ENCODE measurements around the gene THOC6.

The THOC6 gene

GRCh38 chr16:3023669-3024478, at the start of gene THOC6, which contains the start of gene HCFC1R1:
TSS of gene THOC6 (plus strand) at chr16:3024035. CDS start at chr16:3024327, 292 bp downstream.
TSS of gene HCFC1R1 (minus strand) at chr16:3023942. CDS start at chr16:3023941, 1 bp downstream.
- no peak for TF ChIP-seq CTCF (IDR thresholded peaks at IDR 0.05; ENCODE audit: insufficient read depth, low read depth, low read length, missing control alignments)
- DNase-seq (ENCODE audit: low read depth) = peak; percentile 99
- H3K4me3 ChIP-seq (ENCODE audit: low read length) = peak within 1 kb of the TSS; percentile 94

- H3K4me3 ChIP-seq (ENCODE audit: low read length) = no peak overlapping the region
- TF ChIP-seq CTCF (IDR thresholded peaks at IDR 0.05; ENCODE audit: insufficient read depth, low read depth, low read length, missing control alignments) = no peak
- DNase-seq (ENCODE audit: low read depth) = no peak
These were observed 49.3 kb upstream of the THOC6 start for GRCh38 chr16:2974319-2975056.

- no peak for DNase-seq (ENCODE audit: low read depth)
- H3K4me3 ChIP-seq (ENCODE audit: low read length) = no peak overlapping the region
- TF ChIP-seq CTCF (IDR thresholded peaks at IDR 0.05; ENCODE audit: insufficient read depth, low read depth, low read length, missing control alignments) = no peak
These were observed 48.6 kb upstream of the THOC6 start for GRCh38 chr16:2975161-2975795.

- H3K4me3 ChIP-seq (ENCODE audit: low read length) = no peak overlapping the region
- DNase-seq (ENCODE audit: low read depth) = no peak
- no peak for TF ChIP-seq CTCF (IDR thresholded peaks at IDR 0.05; ENCODE audit: insufficient read depth, low read depth, low read length, missing control alignments)
These were observed 47.6 kb upstream of the THOC6 start for GRCh38 chr16:2976201-2976600.

- TF ChIP-seq CTCF (IDR thresholded peaks at IDR 0.05; ENCODE audit: insufficient read depth, low read depth, low read length, missing control alignments) = no peak
- DNase-seq (ENCODE audit: low read depth) = no peak
- H3K4me3 ChIP-seq (ENCODE audit: low read length) = no peak overlapping the region
These were observed 47.2 kb upstream of the THOC6 start for GRCh38 chr16:2976673-2977072.

- DNase-seq (ENCODE audit: low read depth) = no peak
- no peak overlapping the region for H3K4me3 ChIP-seq (ENCODE audit: low read length)
- TF ChIP-seq CTCF (IDR thresholded peaks at IDR 0.05; ENCODE audit: insufficient read depth, low read depth, low read length, missing control alignments) = no peak
These were observed 46.4 kb upstream of the THOC6 start for GRCh38 chr16:2977440-2977839.

Measured in epithelial cell of esophagus (primary cell).